Measurements from ENCODE around the gene ST8SIA4. TPM values are rescaled to one million over a fixed set of nuclear protein-coding genes. Genes with fewer than 3 reads are reported as not detected.

The ST8SIA4 gene
- total and polyA plus RNA-seq, 2 donors (not counting 1 experiment from before 2014, with no cell fraction given), result 9.5 to 42.6 TPM

GRCh38 chr5:100780376-100780870, 122.7 kb downstream of the ST8SIA4 start:
- peak overlapping the region; percentile 54 for H3K9ac ChIP-seq (ENCODE audit: low read length)
- no peaks in the 10 kb centered on the region for H3K27me3 Mint-ChIP-seq
- no CpG with 5 or more reads among the region's 4 CpGs for WGBS (ENCODE audit: insufficient coverage)
- DNase-seq (peak; percentile 72), ATAC-seq (ENCODE audit: low read depth) (peak; percentile 82)
- TF ChIP-seq EZH2 (IDR thresholded peaks at IDR 0.05; ENCODE audit: borderline replicate concordance, insufficient read depth, low read depth, low read length, poor library complexity, severe bottlenecking), result no peak
- TF ChIP-seq CTCF (IDR thresholded peaks at IDR 0.05), result no peak
- ChIA-PET CTCF (interaction anchor here (0.9 to 1.6 kb wide), 6 partner anchors 8 to 265 kb away, joined by 3 to 13 read pairs (median 4); partner anchors contain the start of gene ST8SIA4), POLR2A (interaction anchor here (1.3 kb wide), 1 partner anchor 122 kb away, joined by 7 read pairs; the partner anchor contains the start of gene ST8SIA4)
- H3K4me2 ChIP-seq (replicated peaks; ENCODE audit: low read depth, low read length, poor library complexity, severe bottlenecking), result peak overlapping the region; percentile 63
- peaks cover 0 to 5% (median 0%) of the 10 kb centered on the region in 3 donors for H3K9me3 ChIP-seq (ENCODE audit: control extremely low read depth in 1 of 3, control insufficient read depth in 2 of 3, insufficient read depth in 1 of 3, low read length in 2 of 3)
- peak overlapping the region; percentile 93 for H3K27ac Mint-ChIP-seq
- peak overlapping the region; percentile 78 for H3K4me3 Mint-ChIP-seq
- peak overlapping the region; percentile 80 to 88 for H3K27ac ChIP-seq (ENCODE audit: low read length in 2 of 2)
- H3K36me3 ChIP-seq (replicated peaks in 1 of 2; ENCODE audit: control extremely low read depth in 1 of 2, control insufficient read depth in 1 of 2, extremely low read depth in 1 of 2, insufficient read depth in 2 of 2, low read length in 1 of 2), result no peaks in the 10 kb centered on the region
- H3K27me3 ChIP-seq (replicated peaks in 1 of 4; ENCODE audit: control extremely low read depth in 1 of 4, control insufficient read depth in 3 of 4, insufficient read depth in 4 of 4, low read length in 3 of 4), result no peaks in the 10 kb centered on the region
- no peaks in the 10 kb centered on the region for H3K79me2 ChIP-seq (ENCODE audit: control insufficient read depth, insufficient read depth, low read length)
- no peaks in the 10 kb centered on the region for H3K9me3 Mint-ChIP-seq (ENCODE audit: insufficient read depth)
- H3K4me1 ChIP-seq (ENCODE audit: control insufficient read depth in 2 of 2, insufficient read depth in 2 of 2, low read length in 2 of 2), result peaks cover 32 to 36% of the 10 kb centered on the region in 2 donors
- H4K20me1 ChIP-seq (ENCODE audit: control insufficient read depth, insufficient read depth, low read length, poor library complexity, severe bottlenecking), result no peaks in the 10 kb centered on the region
- intact Hi-C loops (cut with micrococcal nuclease), result loop anchor here (2.0 to 5.0 kb wide), 2 partner anchors 47 to 72 kb away; no protein-coding TSS in a partner anchor
- peaks cover 58% of the 10 kb centered on the region for H3K4me1 Mint-ChIP-seq
- H2AFZ ChIP-seq (ENCODE audit: insufficient read depth, low read depth, low read length, poor library complexity, severe bottlenecking), result peak overlapping the region; percentile 55
- peak overlapping the region; percentile 34 to 65 (median 43) for H3K4me3 ChIP-seq (ENCODE audit: control extremely low read depth in 1 of 5, extremely low read depth in 1 of 5, insufficient read depth in 1 of 5, low read depth in 2 of 5, low read length in 4 of 5)

Measured in B cell (primary cell).